Embryonic facial prominence (tissue), 1 donor: ENCODE data around the gene CTRL.
"Not testable (repeated sequence)": the region's sequence is repeated elsewhere in the genome, so short reads cannot be mapped to it uniquely, and the experiment has no call there.

Source experiments
- DNase-seq: peaks from one replicate; pipeline ENCODE4 v3.0.0-alpha.2; 2016; ENCODE audit errors: extremely low spot score

Gene CTRL

GRCh38 chr16:67931712-67932461 lies at the start of gene CTRL:
Gene CTRL, minus strand, starts transcription at chr16:67931862. Its CDS starts 10 bp downstream, at chr16:67931852.
- DNase-seq: no peak

DNA sequence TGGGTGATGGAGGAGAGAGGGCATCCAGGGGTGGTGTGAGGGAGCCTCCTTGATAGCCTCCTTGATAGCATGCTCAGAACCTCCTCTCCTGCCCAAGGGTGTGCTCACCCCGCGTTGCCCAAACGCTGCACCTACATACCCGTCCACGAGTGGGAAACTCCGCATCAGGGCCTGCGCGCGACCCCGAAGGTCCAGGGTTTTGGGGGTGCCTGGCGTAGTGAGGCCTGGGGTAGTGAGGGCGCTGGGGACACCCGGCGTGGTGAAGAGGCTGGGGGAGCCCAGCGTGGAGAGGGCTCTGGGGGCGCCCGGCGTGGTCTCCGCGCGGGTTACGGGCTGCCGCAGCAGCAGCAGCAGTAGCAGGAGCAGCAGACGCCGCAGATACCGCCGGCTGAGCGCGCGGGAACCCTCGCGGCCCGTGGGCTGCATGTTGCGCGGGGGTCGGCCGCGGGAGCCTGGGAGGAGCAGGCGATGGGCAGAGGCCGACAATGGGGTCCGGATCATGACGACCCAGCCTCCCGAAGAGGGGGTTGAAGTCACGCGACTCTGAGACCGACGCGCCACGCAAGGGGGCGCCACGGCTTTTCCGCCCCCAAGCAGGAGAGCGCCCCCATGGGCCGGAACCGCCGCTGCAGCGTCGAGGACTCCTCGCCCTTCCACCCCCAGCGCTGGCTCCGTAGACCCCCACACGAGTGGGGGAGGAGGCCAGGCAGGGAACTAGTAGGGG lies 48.5 kb upstream of the CTRL start, which contains the start of gene DPEP3:
TSS of gene DPEP3 (minus strand) at position 545 of the 724 bp plus-strand sequence. CDS start at position 426, 119 bp downstream.
- no peak for DNase-seq

GRCh38 chr16:67977469-67978227 lies 46.0 kb upstream of the CTRL start:
- DNase-seq: no peak

DNA sequence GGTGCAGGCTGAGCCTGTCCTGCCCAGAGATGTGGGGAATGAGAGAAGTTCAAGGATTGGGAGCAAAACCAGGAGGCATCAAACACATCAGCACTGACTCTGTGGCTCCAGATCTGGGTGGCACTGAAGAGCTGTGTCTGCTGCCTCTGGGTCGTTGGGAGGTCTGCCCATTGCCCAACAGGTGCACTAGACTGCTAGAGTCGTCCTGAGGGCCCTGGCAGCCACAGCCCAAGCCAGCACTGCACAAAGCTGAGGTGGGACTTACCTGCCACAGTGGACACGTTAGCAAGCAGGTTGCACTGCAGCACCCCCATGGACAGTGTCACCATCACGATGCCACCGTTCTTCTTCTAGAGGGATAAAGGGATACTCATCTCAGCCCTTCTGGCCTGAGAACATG lies 45.3 kb upstream of the CTRL start:
- no peak for DNase-seq

DNA sequence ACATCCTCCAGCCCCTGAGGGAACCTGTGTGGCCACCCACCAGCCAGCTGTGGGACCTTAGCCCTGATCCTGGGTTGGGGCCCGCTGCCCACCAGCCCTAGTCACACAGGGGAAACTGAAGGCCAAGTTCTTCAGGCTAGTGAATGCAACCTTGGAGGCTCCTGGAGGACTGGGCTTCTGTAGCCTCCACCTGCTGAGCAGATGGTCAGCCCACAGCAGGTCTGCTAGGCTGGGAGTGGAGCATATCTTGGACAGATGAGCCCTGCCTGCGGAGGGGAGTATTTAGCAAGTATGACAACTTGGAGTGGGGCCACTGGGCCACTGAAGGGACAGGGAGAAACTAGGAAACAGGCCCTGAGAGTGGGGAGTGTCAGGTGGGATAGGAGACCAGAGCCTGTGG lies 44.5 kb upstream of the CTRL start:
- DNase-seq: no peak

DNA sequence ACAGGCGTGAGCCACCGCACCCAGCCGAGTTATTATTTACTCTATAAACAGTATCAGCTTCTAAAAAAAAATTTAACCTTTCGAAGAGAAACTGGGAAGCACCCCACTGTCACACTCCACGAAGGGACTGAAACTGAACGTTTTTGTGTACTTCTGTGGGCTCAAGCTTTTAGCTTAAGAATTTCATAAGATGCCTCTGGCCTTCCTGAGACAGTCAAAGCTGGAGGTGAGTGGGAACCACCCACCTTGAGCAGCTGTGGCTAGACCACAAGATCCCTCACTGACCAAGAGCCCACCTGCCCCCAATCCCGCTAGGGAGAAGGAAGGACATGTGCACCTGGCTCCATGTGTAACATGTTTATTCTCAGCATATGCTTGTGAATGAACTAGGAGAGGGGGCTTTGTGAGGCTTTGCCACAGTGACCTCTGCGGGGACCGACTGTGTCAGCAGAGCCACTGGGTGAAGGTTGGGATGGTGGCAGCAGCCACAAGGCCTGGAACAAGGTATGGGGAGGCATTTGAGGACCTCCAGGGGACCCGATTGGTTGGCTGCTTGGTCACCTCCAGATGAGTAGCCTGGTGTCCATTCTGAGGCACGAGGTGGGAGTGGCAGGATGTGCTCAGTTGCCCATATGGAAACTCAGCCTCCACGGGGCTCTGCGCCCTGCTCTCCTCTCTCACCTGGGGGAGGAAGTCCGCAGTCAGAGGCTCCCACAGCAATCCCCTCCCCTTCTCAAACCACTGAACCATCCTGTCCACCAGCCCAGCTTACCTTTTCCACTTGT lies 43.9 kb upstream of the CTRL start:
- DNase-seq: no peak

- not testable (repeated sequence) for DNase-seq
These were observed 40.6 kb upstream of the CTRL start for GRCh38 chr16:67972285-67972684.

DNA sequence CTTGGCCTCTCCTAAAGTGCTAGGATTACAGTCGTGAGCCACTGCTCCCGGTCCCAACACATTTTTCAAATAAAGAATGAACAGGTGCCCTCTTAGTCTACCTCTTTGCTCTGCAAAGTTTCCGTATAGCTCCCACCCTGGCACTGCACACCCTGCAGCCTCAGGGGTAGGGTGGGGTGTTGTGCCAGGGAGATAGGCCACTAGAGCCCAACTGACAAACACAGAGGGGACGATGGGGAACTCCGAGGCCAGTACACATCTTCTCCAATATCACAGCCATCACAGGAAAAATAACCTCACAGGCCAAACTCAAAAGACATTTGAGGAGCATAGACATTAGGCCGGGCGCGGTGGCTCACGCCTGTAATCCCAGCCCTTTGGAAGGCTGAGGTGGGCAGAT lies 39.4 kb upstream of the CTRL start:
- DNase-seq: no peak

DNA sequence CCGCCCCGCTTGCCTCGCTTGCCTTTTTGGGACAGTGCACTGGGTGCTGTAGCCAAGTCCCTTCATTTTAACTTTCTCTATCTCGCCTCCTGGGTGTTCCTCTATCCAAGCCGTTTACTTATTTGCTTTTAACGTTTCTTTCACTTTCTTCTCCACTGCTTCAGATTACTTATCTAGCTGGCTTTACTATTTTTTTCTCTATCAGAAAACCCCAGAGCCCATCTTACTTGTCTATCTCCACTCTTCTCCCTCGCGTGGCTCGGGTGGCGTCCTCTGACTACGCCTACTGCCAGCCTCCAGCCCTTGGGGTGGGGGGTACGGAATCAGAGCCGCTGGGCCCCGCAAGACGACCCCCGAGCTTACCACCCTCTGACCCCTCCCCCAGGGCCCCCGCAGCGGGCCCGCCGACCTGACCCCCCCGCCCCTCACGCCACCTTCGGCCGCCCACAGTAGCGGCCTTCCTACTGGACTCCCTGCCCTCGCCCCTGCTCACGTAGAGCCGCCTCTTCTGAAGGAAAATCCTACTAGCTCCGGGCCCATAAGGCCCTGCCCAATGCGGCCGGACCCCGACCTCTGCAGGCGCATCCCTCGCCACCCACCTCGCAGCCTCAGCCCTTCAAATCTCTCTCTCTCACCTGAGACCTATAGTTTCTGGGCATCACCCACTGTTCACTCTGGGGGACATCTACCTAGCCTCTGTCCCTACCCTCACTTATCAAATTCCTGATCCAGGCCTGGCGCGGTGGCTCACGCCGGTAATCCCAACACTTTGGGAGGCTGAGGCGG lies 37.8 kb upstream of the CTRL start:
- no peak for DNase-seq

- peak; percentile 85 for DNase-seq
These were observed 37.0 kb upstream of the CTRL start, which contains the start of gene SLC12A4 for GRCh38 chr16:67968400-67969253. Gene SLC12A4, minus strand, starts transcription at chr16:67968637. Its CDS starts 84 bp downstream, at chr16:67968553.

DNA sequence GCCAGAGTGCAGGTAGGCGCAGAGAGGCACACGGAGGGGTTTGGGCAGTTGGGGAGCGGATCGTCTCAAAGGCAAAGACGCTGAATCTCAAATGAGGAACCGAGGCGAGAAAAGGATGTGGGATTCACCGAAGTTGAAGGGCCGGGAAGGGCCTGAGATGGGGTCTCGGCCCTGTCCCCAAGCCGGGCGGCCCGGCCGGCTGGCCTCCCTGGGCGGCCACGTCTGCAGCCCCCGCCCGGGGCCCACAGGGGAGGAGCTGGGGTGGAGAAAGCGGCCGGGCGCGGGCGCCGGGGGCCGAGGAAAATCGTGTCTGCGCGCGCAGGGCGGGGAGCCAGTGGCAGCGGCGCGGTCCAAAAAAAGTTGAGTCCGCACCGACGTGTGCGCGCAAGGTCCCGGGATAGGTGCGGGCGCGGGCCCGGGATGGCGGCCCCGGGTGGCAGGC lies 36.3 kb upstream of the CTRL start:
- DNase-seq: no peak

DNA sequence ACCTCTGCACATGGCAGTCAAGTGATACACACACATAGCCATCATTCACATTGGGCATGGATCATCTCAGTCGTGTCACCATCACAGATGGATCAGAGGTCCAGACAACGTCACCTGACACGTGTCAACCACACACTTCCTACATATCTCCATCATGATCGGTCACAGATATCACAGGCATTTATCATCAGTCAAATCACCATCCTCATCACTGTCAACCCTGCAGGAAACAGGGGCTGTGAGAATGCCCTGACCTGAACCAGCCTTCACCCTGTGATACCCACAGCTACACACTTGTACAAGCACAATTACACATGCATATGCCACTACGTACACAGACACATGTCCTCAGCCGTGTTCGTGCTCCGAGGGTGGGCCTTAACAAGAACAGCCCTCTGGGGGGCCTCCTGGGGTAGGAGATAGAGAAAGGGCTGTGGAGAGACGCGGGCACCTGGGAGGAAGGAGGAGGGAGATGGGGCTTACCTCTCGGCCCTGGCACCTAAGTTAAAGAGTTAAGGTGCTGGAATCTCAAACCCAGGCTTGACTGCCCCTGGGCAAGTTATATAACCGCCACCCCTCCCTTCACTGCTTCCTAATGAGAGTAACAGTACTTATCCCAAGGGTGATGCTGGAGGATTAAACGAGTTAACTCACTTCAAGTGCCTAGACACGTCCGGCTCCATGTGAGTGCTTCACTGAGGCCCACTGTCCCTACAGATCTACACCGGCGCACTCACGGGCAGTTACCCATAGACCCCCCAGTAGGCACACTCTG lies 35.7 kb upstream of the CTRL start:
- no peak for DNase-seq

- no peak for DNase-seq
These were observed 35.0 kb upstream of the CTRL start for GRCh38 chr16:67966549-67967182.

DNA sequence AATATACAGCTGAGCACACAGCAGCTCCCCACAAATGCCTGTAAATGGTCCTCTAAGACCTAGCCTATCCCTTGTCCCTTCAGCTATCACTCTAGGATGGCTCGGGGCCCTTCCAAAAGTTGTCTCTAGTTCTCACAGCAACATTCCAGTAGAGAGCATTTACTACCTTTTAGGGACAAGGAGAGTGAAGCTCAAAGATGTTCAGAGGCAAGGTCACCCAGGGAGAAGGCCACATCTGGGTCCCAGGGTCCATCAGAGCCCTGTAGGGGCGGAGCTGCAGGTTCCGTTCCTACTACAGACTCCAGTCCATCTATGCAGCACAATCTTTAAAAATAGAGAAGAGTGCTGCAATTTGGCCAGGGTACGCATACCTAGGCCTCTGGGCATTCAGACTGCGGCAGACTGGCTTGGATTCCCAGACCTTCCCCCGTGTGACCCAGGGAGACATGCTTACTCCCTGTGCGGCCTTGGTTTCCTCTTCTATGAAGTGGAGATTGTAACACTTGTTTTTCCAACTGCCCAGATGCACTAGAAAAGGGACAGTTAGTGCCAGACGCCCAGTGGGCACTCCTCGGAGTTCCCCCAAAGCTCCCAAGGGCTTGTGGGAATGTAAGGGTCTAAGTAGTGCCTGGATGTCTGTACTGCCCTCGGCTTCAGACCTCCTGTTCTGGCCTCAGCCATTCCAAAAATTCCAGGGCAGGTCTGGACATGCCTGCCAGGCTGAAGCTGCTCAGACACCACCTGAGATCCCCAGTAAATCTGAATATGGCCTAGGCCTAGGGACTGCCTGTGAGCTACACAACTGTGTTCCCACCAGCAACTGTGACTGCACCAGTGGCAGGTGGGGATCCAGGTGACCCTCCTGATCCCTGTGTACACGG lies 34.2 kb upstream of the CTRL start:
- no peak for DNase-seq

- no peak for DNase-seq
These were observed 32.9 kb upstream of the CTRL start for GRCh38 chr16:67964477-67965131.

GRCh38 chr16:67963662-67964321 lies 32.1 kb upstream of the CTRL start:
- DNase-seq: no peak
